ENCODE data around the gene NFKBIZ. TPM values are rescaled to one million over a fixed set of nuclear protein-coding genes. Genes with fewer than 3 reads are reported as not detected.
A peak's percentile ranks its signal among the peaks of the same experiment; 100 is the strongest.

The NFKBIZ gene
- total and polyA plus RNA-seq, 9 of the 15 experiments (the other 6 are each of a cell fraction or from before 2014, with no cell fraction given): 1.2 to 13.7 (median 5.7) TPM

DNA sequence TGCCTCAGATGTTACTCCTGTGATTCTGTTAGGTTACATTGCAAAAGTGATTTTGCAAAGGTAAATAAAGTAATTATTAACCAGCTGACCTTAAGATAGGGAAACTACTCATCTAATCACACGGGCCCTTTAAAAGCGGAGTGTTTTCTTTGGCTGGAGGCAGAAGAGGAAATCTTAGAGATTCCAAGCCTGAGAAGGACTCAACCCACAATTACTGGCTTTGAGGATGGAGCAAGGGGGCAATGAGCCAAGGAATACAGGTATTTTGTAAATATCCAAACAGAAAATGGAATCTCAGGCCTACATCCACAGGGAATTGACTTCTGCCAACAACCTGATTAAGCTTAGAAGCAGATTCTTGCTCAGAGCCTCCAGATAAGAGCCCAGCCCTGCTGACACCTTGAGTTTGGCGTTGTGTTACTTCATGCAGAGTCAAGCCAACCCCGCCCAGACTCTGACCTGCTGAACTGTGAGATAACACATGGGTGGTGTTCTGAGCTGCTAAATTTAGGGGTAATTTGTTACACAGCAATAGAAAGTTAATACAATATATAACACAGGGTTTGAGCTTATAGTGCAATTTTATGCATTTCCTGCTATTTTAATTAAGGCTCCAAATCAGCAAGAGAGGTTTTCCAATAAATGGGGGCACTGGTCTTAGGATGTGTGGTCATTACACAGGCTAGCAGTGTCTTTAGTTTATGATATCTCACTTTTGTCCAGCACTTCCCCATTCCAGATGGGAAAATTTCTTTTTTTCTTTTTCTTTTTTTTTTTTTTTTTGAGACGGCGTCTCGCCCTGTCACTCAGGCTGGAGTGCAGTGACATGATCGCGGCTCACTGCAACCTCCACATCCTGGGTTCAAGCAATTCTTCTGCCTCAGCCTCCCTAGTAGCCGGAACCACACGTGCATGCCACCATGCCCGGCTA lies 19.5 kb downstream of the NFKBIZ start (continued):
- TF ChIP-seq, protein P1, sequence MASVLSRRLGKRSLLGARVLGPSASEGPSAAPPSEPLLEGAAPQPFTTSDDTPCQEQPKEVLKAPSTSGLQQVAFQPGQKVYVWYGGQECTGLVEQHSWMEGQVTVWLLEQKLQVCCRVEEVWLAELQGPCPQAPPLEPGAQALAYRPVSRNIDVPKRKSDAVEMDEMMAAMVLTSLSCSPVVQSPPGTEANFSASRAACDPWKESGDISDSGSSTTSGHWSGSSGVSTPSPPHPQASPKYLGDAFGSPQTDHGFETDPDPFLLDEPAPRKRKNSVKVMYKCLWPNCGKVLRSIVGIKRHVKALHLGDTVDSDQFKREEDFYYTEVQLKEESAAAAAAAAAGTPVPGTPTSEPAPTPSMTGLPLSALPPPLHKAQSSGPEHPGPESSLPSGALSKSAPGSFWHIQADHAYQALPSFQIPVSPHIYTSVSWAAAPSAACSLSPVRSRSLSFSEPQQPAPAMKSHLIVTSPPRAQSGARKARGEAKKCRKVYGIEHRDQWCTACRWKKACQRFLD (CRISPR knock-in tag; IDR thresholded peaks at IDR 0.05): peak; percentile 54; the same call in 1 of the 2 replicates
- TF ChIP-seq ELF1 (tag; IDR thresholded peaks at IDR 0.05): no peak
- no peak for TF ChIP-seq BRD4 (IDR thresholded peaks at IDR 0.05)
- no peak for TF ChIP-seq ZNF77 (CRISPR knock-in tag; IDR thresholded peaks at IDR 0.05)
- TF ChIP-seq, protein P2, sequence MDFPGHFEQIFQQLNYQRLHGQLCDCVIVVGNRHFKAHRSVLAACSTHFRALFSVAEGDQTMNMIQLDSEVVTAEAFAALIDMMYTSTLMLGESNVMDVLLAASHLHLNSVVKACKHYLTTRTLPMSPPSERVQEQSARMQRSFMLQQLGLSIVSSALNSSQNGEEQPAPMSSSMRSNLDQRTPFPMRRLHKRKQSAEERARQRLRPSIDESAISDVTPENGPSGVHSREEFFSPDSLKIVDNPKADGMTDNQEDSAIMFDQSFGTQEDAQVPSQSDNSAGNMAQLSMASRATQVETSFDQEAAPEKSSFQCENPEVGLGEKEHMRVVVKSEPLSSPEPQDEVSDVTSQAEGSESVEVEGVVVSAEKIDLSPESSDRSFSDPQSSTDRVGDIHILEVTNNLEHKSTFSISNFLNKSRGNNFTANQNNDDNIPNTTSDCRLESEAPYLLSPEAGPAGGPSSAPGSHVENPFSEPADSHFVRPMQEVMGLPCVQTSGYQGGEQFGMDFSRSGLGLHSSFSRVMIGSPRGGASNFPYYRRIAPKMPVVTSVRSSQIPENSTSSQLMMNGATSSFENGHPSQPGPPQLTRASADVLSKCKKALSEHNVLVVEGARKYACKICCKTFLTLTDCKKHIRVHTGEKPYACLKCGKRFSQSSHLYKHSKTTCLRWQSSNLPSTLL (IDR thresholded peaks at IDR 0.05): no peak
- no peak for TF ChIP-seq ZNF699 (CRISPR knock-in tag; IDR thresholded peaks at IDR 0.05; ENCODE audit: insufficient replicate concordance)
- TF ChIP-seq TEAD4 (IDR thresholded peaks at IDR 0.05; ENCODE audit: low read length): peak; percentile 95
- TF ChIP-seq TEAD4 (CRISPR knock-in tag; IDR thresholded peaks at IDR 0.05; ENCODE audit: borderline replicate concordance): no peak
- no peak for TF ChIP-seq NR2F6 (CRISPR knock-in tag; IDR thresholded peaks at IDR 0.05)
- no peak for TF ChIP-seq ZNF57 (CRISPR knock-in tag; IDR thresholded peaks at IDR 0.05)
- no peak for TF ChIP-seq HLTF (IDR thresholded peaks at IDR 0.05)
- TF ChIP-seq PCBP2 (IDR thresholded peaks at IDR 0.05; ENCODE audit: low read depth, low read length, poor library complexity, severe bottlenecking): no peak
- TF ChIP-seq, protein P3, sequence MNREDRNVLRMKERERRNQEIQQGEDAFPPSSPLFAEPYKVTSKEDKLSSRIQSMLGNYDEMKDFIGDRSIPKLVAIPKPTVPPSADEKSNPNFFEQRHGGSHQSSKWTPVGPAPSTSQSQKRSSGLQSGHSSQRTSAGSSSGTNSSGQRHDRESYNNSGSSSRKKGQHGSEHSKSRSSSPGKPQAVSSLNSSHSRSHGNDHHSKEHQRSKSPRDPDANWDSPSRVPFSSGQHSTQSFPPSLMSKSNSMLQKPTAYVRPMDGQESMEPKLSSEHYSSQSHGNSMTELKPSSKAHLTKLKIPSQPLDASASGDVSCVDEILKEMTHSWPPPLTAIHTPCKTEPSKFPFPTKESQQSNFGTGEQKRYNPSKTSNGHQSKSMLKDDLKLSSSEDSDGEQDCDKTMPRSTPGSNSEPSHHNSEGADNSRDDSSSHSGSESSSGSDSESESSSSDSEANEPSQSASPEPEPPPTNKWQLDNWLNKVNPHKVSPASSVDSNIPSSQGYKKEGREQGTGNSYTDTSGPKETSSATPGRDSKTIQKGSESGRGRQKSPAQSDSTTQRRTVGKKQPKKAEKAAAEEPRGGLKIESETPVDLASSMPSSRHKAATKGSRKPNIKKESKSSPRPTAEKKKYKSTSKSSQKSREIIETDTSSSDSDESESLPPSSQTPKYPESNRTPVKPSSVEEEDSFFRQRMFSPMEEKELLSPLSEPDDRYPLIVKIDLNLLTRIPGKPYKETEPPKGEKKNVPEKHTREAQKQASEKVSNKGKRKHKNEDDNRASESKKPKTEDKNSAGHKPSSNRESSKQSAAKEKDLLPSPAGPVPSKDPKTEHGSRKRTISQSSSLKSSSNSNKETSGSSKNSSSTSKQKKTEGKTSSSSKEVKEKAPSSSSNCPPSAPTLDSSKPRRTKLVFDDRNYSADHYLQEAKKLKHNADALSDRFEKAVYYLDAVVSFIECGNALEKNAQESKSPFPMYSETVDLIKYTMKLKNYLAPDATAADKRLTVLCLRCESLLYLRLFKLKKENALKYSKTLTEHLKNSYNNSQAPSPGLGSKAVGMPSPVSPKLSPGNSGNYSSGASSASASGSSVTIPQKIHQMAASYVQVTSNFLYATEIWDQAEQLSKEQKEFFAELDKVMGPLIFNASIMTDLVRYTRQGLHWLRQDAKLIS (CRISPR knock-in tag; IDR thresholded peaks at IDR 0.05): no peak
- TF ChIP-seq POU5F1 (IDR thresholded peaks at IDR 0.05; ENCODE audit: borderline replicate concordance, low read depth, low read length, partially characterized antibody): no peak
- TF ChIP-seq, protein P4, sequence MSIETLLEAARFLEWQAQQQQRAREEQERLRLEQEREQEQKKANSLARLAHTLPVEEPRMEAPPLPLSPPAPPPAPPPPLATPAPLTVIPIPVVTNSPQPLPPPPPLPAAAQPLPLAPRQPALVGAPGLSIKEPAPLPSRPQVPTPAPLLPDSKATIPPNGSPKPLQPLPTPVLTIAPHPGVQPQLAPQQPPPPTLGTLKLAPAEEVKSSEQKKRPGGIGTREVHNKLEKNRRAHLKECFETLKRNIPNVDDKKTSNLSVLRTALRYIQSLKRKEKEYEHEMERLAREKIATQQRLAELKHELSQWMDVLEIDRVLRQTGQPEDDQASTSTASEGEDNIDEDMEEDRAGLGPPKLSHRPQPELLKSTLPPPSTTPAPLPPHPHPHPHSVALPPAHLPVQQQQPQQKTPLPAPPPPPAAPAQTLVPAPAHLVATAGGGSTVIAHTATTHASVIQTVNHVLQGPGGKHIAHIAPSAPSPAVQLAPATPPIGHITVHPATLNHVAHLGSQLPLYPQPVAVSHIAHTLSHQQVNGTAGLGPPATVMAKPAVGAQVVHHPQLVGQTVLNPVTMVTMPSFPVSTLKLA (conservative IDR thresholded peaks at IDR 0.05): no peak
- TF ChIP-seq ZNF384 (IDR thresholded peaks at IDR 0.05; ENCODE audit: low read depth, low read length): no peak
- TF ChIP-seq TRIM24 (IDR thresholded peaks at IDR 0.05): peak; percentile 88 to 91
- TF ChIP-seq PPARD (CRISPR knock-in tag; IDR thresholded peaks at IDR 0.05): no peak
- TF ChIP-seq CBFA2T3 (IDR thresholded peaks at IDR 0.05): peak; percentile 96
- TF ChIP-seq DPF2 (IDR thresholded peaks at IDR 0.05): peak; percentile 79
